Kidney epithelial cell (primary cell): ENCODE data around the gene MVB12B. TPM values are rescaled to one million over a fixed set of nuclear protein-coding genes. Genes with fewer than 3 reads are reported as not detected.

Experiments
- DNase-seq: peaks from one replicate; pipeline ENCODE4 v3.0.0-alpha.2; 2010; ENCODE audit warnings: low read depth
- H3K27me3 ChIP-seq: 2 replicates; pipeline ENCODE4 v1.6.0; 2011; ENCODE audit warnings: low read length; ENCODE audit not compliant: control insufficient read depth, insufficient read depth
- H3K36me3 ChIP-seq: 2 replicates; pipeline ENCODE4 v1.5.1; 2011; ENCODE audit warnings: low read length; ENCODE audit not compliant: control insufficient read depth, insufficient read depth
- H3K4me3 ChIP-seq: 2 replicates; pipeline ENCODE4 v1.5.1; 2011; ENCODE audit warnings: low read depth, mild to moderate bottlenecking, control low read depth, low read length
- total RNA-seq: library from RNA; depleted of rRNA; stranded (reverse); fragments of >200 nt; gene quantifications from 2 replicates; pipeline ENCODE4 v1.2.3, GENCODE V29; 2015
- TF ChIP-seq, protein P1 (sequence below): IDR thresholded peaks from 2 replicates; pipeline ENCODE4 v1.5.1; 2011; ENCODE audit warnings: mild to moderate bottlenecking, moderate library complexity, low read length, control low read depth, inconsistent platforms; ENCODE audit not compliant: insufficient read depth, poor library complexity, severe bottlenecking

MVB12B gene
- total RNA-seq, 1 donor from 2014 or later, result 13.1 TPM

DNA sequence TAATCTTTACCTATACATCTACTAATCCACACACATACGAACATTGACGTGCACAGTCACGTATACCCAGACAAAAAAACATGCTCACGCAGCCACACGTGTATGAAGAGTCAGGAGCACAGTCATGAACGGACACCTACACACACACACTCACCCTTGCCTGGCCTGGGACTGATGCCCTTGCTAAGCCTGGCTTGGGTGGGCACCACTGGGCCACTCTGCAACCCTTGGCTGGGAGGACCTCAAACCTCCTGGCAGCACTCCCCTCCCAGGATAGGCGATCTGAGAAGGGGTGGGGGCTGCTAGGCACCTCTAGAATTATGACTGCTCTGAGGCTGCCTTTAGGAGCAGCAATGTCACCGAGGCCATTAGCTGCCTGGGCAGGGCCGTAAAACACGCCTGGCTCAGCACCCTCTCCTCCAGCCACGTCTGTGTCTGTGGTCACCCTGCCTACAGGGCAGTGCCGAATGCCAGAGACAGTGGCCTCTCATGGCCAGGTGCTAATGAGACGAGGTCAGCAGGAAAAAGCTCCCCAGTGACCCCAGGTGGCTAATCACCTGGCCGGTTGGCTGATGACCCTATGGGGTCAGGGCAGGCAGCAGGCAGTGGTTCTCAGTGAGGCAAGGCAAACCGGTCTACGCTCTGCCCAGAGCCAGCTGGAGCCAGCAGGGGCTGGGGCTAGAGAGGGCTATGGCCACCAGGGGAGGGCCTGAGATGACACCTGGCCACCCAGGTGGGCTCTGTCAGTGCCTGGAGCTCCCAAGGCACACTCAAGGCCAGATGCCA is 33.7 kb upstream of the MVB12B start:
- no peaks in the 10 kb centered on the region for H3K36me3 ChIP-seq
- H3K4me3 ChIP-seq, result no peak overlapping the region
- TF ChIP-seq, protein P1, sequence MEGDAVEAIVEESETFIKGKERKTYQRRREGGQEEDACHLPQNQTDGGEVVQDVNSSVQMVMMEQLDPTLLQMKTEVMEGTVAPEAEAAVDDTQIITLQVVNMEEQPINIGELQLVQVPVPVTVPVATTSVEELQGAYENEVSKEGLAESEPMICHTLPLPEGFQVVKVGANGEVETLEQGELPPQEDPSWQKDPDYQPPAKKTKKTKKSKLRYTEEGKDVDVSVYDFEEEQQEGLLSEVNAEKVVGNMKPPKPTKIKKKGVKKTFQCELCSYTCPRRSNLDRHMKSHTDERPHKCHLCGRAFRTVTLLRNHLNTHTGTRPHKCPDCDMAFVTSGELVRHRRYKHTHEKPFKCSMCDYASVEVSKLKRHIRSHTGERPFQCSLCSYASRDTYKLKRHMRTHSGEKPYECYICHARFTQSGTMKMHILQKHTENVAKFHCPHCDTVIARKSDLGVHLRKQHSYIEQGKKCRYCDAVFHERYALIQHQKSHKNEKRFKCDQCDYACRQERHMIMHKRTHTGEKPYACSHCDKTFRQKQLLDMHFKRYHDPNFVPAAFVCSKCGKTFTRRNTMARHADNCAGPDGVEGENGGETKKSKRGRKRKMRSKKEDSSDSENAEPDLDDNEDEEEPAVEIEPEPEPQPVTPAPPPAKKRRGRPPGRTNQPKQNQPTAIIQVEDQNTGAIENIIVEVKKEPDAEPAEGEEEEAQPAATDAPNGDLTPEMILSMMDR, result no peak
- peaks cover 6% of the 10 kb centered on the region for H3K27me3 ChIP-seq
- DNase-seq, result no peak

DNA sequence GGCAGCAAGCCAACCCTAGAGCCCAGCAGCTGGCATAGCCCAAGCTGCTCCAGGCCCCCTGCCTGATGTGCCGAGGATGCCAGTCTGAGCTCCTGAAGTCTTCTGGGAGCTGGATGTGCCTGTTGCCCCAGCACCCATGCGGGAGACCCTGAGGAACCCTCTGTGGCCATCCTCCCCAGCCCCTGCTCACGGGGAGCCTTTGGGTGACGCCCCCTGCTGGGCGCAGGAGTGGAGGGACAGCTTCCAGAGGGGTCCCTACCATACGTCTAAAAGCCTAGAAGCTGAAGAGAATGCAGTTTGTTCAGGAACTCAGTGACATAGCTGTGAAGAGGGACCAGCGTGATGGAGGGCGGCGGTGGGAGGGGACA is 33.1 kb upstream of the MVB12B start:
- peaks cover 12% of the 10 kb centered on the region for H3K27me3 ChIP-seq
- H3K4me3 ChIP-seq, result no peak overlapping the region
- DNase-seq, result no peak
- H3K36me3 ChIP-seq, result no peaks in the 10 kb centered on the region
- TF ChIP-seq, protein P1, result peak; percentile 40

- H3K36me3 ChIP-seq, result no peaks in the 10 kb centered on the region
- no peak overlapping the region for H3K4me3 ChIP-seq
- DNase-seq, result no peak
- TF ChIP-seq, protein P1, result no peak
- peaks cover 17% of the 10 kb centered on the region for H3K27me3 ChIP-seq
These were observed 32.1 kb upstream of the MVB12B start for GRCh38 chr9:126294331-126295081.

DNA sequence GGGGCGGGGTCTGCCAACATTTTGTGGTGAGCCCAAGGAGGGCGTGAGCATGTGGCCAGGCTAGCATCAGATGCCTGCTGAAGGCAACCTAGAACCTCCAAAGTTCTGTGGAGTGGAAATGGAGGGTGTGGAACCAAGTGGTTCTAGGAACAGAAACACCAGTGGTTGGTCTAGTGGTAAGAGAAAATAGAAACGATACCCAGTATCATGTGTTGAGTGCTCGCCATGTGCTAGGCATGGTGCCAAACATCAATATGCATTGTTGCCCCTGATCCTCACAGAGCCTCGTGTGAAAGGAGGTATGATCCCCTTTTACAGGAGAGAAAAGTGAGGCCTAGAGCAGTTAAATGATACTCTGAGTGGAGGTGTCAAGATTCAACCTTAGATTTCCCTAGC is 31.5 kb upstream of the MVB12B start:
- Histone ChIP-seq H3K4me3 (no peak overlapping the region), H3K36me3 (no peaks in the 10 kb centered on the region), H3K27me3 (peaks cover 17% of the 10 kb centered on the region)
- TF ChIP-seq, protein P1, result no peak
- DNase-seq, result no peak

GRCh38 chr9:126295516-126295915 is 31.1 kb upstream of the MVB12B start:
- Histone ChIP-seq H3K27me3 (peaks cover 17% of the 10 kb centered on the region), H3K4me3 (no peak overlapping the region), H3K36me3 (no peaks in the 10 kb centered on the region)
- TF ChIP-seq, protein P1, result no peak
- no peak for DNase-seq
